Epithelial cell of proximal tubule (primary cell): ENCODE data around the gene KIAA1614. TPM values are rescaled to one million over a fixed set of nuclear protein-coding genes. Genes with fewer than 3 reads are reported as not detected.

ENCODE experiments used
- DNase-seq: peaks from one replicate; pipeline ENCODE4 v3.0.0-alpha.2; 2011; ENCODE audit warnings: low read depth
- H3K4me3 ChIP-seq: 2 replicates; pipeline ENCODE4 v1.5.1; 2011; ENCODE audit warnings: low read depth, mild to moderate bottlenecking, low read length
- total RNA-seq: library from RNA; depleted of rRNA; stranded (reverse); fragments of >200 nt; gene quantifications from 2 replicates; pipeline ENCODE4 v1.2.3, GENCODE V29; 2015
- TF ChIP-seq, protein P1 (sequence below): conservative IDR thresholded peaks from 2 replicates; pipeline ENCODE4 v1.5.1; 2012; ENCODE audit warnings: low read depth, mild to moderate bottlenecking, low read length

KIAA1614 gene
- total RNA-seq, 1 donor from 2014 or later = 5.1 TPM

DNA sequence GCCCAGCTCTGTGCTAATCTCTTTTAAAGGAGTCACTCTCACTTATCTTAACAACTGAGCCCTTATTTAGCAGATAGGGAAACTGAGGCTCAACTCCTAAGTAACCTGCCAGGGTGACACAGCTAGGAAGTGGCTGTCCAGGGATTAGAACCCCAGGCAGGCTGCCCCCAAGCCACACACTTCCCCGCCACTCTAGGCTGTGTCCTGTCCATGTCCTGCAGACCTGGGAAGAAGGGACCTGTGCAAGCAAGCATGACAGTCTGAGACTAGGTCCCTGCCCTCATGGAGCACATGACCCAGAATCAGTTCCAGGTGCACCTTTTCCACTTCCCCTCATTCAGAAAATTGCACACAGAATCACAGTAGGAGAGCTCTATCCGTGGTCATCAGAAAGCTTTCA lies 12.2 kb downstream of the KIAA1614 start:
- DNase-seq = no peak
- TF ChIP-seq, protein P1, sequence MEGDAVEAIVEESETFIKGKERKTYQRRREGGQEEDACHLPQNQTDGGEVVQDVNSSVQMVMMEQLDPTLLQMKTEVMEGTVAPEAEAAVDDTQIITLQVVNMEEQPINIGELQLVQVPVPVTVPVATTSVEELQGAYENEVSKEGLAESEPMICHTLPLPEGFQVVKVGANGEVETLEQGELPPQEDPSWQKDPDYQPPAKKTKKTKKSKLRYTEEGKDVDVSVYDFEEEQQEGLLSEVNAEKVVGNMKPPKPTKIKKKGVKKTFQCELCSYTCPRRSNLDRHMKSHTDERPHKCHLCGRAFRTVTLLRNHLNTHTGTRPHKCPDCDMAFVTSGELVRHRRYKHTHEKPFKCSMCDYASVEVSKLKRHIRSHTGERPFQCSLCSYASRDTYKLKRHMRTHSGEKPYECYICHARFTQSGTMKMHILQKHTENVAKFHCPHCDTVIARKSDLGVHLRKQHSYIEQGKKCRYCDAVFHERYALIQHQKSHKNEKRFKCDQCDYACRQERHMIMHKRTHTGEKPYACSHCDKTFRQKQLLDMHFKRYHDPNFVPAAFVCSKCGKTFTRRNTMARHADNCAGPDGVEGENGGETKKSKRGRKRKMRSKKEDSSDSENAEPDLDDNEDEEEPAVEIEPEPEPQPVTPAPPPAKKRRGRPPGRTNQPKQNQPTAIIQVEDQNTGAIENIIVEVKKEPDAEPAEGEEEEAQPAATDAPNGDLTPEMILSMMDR = no peak
- no peak overlapping the region for H3K4me3 ChIP-seq

DNA sequence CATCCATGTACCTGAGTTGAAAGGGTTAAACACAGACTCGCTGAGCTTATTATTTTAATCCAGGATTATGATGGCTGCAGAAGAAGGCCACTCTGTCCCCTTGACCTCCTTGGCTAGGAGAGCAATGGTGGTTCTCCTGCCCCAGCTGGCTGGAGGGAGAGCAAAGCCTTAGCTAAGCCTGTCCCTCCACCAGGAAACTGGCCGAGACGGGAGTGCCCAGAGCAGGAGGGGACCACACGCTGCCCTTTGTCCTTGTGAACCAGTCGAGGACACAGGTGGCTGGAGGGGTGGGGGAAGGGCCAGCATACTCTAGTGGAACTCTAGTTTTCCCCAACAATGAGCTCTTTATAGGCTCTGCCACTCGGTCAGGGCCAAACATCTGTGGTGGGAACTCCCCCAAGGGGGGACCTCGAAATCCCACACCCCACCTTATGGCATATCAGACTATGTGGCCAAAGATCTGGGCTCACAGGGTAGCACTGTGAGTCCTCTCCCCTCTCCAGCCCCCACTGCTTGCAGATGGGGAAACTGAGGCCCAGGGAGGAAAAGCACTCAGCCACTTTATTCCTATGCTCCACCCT lies 12.9 kb downstream of the KIAA1614 start:
- H3K4me3 ChIP-seq = no peak overlapping the region
- no peak for DNase-seq
- TF ChIP-seq, protein P1 = no peak

DNA sequence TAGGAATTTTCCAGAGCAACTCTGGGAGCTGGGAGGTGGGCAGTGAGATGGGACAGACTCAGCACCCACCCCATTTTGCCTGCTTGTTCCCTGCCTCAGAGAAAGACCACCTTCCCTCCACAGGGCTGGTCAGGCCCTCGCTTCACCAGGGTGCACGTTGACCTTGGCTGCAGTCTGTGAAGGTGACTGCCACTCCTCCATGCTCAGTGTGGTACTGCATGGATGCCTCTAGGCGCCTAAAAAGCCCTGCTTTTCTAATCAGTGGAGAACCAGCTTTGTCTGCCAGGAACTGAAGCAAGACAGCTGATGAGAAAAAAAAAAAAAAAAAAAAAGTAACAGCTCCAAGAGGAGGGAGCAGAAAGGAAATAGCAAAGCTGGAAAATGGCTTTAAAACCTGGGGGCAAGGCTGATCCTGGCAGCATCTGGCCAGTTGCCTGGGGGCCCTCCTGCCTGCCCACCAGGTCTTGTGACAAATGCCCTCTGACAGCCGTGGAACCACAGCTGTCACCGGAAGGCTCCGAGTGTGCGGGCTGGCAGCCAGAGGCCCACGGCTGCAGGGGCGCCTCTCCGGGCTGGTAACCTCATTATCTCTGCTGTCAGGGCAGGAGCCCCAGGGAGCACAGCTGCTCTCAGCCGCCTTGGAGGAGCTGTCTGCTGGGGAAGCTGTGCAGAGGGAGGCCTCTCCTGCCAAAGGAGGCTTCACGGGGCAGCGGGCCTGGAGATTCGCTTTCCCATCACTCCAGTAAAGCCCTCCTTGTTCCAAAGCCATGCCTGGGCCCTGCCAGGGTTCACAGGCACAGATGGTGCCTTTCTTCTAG lies 13.7 kb downstream of the KIAA1614 start:
- TF ChIP-seq, protein P1 = no peak
- no peak for DNase-seq
- no peak overlapping the region for H3K4me3 ChIP-seq

DNA sequence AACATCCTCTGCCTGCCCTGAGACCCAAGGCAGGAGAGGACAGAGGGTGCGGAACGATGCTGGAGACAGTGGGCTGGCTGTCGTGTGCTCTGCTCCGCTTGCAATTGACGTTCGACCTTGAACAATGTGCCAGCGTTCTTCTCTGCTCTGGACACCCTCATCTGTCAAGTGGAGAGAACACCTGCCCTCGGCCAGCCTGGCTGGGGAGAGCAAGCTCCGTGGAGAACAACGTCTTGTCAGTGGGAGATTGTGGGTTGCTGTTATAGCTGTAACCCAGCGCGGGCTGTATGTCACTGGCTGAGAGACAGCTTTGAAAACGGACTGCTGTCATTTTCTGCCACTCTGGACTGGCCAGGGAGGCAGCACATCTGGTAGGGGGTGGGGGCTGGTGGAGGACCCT lies 14.7 kb downstream of the KIAA1614 start:
- TF ChIP-seq, protein P1 = no peak
- DNase-seq = no peak
- no peak overlapping the region for H3K4me3 ChIP-seq

DNA sequence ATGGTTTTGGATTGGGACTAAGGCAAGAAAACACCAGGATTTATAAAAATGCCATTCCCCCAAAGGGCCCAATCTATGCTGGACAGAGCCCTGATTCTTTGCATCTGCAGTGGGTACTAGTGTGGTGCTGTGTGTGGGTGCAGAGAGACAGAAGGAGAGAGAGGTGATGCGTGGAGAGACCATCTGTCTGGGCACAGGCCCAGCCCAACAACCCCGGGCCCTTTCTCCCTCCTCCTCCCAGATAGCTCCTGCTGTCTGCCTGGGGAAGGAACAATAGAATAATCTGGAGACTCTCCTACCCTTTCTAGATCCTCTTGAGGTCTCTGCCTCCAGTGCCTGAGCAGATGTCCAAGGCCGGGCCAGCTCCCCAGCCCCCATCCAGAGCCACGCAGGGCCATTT lies 15.1 kb downstream of the KIAA1614 start:
- DNase-seq = no peak
- TF ChIP-seq, protein P1 = no peak
- no peak overlapping the region for H3K4me3 ChIP-seq

DNA sequence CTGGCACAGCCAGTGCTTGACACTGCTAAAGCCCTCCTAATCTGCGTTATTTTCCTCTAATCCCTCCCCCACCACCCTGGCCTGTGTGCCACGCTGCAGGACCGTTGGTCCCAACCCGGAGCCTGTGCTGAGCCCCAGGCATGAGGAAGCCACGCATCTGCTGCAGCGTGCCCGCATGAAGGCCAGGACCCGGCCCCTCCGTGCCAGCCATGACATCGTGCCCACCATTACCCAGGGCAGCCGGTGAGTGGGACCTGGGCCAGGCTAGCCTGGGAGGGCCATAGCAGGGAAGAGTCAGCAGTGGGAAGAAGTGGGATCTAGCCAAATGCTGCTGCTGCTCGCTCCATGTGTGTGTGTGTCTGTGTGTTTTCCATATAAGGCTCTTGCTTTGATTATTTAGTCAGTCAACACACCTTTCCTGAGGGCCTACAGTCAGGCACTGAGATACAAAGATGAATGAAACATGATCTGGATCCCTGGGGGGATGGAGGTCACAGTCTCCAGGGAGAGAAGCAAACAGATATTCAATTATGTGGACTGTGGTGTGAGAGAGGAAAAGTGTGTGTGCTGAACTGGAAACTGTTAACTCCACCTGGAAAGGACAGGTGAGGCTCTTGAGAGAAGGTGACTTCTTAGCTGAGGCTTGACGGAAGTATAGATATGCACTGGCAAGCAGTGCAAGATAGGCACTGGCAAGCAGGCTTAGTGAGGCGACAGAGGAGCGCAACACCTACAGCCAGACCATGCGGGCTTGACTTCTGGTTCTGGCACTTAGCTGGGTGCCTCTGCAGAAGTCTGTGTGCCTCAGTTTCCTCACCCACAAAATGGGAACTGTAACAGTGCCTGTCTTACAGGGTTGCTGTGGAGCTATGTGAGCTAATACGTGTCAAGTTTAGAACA lies 15.9 kb downstream of the KIAA1614 start:
- no peak for DNase-seq
- H3K4me3 ChIP-seq = no peak overlapping the region
- TF ChIP-seq, protein P1 = no peak
